LNCAP (cell line): ENCODE results near the gene ROCK1.

Experiments
- TF ChIP-seq, protein P1 (sequence below): fragments of 450-650 bp; IDR thresholded peaks from 2 replicates; pipeline ENCODE4 v1.5.1; 2017; ENCODE audit warnings: mild to moderate bottlenecking

ROCK1 gene

GRCh38 chr18:21056545-21056944, 55.1 kb downstream of the ROCK1 start:
- TF ChIP-seq, protein P1, sequence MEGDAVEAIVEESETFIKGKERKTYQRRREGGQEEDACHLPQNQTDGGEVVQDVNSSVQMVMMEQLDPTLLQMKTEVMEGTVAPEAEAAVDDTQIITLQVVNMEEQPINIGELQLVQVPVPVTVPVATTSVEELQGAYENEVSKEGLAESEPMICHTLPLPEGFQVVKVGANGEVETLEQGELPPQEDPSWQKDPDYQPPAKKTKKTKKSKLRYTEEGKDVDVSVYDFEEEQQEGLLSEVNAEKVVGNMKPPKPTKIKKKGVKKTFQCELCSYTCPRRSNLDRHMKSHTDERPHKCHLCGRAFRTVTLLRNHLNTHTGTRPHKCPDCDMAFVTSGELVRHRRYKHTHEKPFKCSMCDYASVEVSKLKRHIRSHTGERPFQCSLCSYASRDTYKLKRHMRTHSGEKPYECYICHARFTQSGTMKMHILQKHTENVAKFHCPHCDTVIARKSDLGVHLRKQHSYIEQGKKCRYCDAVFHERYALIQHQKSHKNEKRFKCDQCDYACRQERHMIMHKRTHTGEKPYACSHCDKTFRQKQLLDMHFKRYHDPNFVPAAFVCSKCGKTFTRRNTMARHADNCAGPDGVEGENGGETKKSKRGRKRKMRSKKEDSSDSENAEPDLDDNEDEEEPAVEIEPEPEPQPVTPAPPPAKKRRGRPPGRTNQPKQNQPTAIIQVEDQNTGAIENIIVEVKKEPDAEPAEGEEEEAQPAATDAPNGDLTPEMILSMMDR, result no peak

DNA sequence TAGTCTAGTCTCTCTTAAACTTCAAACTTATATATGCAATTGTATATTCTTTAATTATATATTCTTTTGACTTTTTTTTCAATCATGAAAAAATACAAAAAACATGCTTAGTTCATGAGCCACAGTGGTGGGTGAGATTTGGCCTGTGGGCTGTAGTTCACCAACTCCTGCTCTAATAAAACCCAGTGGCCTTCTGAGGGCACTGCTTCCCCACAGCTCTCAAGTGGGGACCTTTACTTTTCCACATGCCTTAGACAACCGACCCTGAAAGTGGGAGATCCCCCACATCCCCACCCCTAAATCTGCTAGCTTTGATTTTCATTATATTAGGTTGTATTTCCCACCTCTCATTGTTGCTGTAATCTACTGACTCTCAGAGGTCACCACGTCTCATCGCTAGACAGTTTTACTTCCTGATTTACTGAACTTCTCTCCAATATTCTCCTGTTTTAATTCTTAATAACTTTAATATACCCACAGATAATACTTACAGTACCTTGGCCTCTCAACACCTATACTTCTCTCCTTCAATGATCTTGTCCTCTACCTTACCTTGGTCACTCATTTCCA, 57.3 kb downstream of the ROCK1 start:
- TF ChIP-seq, protein P1, result no peak

DNA sequence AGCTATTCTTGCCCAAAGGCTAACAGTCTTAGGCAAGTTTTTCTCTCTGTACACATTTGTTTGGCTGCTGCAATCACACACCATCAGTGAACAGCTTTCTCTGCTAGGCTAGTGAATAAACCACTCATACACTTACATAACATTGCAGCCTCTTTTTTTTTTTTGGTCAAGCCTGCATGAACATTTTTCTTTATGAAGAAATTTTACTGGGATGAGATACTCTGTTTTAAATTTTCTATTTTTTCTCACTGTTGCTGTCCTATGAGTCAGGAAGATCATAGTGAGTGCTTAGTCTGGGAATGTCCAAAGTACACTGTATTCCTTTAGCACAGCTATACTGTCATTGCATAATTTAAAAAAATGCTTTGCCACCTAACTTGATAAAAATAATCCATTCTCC, 58.5 kb downstream of the ROCK1 start:
- TF ChIP-seq, protein P1, result no peak

DNA sequence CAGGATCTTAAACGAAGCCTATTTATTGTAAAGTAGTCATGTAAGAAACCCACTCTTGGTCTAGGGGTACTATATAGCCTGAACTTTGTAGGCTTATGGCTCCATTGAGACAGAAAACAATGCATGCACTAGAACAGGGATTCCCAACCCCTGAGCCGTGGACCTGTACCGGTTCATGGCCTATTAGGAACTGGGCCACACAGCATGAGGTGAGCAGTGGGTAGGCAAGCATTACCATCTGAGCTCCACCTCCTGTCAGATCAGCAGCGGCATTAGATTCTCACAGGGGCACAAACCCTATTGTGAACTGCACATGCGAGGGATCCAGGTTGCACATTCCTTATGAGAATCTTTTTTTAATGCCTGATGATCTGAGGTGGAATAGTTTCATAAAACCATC, 59.2 kb downstream of the ROCK1 start:
- TF ChIP-seq, protein P1, result no peak

DNA sequence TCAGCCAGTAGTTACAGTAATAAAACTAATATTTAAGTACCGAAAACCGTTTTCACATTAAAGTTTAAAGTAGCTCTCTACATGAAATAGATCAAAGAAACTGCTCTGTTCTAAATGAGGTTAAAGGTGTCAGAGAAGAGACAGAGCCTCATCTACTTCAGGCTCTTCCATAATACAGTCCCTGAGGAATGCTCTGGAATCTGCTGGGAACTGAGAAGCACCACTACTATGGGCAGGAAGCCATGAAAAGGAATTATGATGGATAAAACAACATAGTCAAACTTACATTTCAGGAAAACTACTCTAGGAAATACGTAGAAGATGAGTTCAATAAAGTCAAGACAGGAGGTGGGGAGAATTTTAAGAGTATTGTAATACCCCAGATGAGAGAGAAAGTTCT, 60.0 kb downstream of the ROCK1 start:
- TF ChIP-seq, protein P1, result no peak

DNA sequence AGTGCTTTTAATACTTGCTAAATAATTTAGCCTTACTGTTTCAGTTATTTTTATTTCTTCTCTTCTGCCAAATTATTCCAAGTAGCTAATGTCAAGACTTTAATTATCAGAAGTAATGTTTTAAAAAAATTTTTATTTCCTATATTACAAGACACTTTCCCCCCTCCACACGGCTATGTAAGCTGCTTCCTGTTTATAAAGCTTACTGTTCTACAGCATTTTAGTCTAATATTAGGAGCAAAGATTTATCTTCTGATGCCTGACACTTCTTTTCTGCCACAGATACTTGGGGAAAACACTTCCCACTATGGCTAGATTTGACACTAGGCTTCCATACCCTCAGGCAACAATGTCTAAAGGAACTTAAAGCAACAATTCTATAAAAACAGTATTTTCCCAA, 62.3 kb downstream of the ROCK1 start:
- TF ChIP-seq, protein P1, result no peak

- TF ChIP-seq, protein P1, result no peak
Measured at GRCh38 chr18:21047126-21047525, 64.5 kb downstream of the ROCK1 start.

DNA sequence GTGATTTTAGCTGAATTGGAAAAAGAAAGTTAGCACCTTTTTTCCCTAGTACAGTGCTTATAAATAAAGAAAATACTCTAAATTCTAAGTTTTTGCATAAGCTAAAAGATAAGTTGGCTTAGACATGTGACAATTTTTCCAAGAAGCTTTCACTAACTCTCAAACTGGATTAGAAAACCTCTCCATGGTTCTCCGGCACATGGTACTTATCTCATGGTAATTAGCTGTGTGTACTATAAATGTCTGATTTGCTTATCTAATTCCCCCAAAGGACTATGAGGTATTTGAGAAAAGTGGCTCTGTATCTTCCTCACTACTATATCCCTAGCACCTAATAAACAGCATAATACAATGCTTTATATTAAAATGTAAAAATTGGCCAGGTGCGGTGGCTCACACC, 71.1 kb downstream of the ROCK1 start:
- TF ChIP-seq, protein P1, result no peak
